Measurements from ENCODE around the gene ADCY9.
"Not testable (repeated sequence)": the region's sequence is repeated elsewhere in the genome, so short reads cannot be mapped to it uniquely, and the experiment has no call there.

Gene ADCY9

GRCh38 chr16:4038448-4038847, 77.8 kb downstream of the ADCY9 start:
- no peaks in the 10 kb centered on the region for H3K27me3 ChIP-seq (ENCODE audit: control insufficient read depth, insufficient read depth, low read length)
- H3K4me1 ChIP-seq (ENCODE audit: control insufficient read depth, insufficient read depth, low read length), result no peaks in the 10 kb centered on the region
- H3K4me2 ChIP-seq (ENCODE audit: low read length), result no peak overlapping the region
- H3K36me3 ChIP-seq (ENCODE audit: insufficient read depth, low read length), result no peaks in the 10 kb centered on the region
- no peak overlapping the region for H3K9ac ChIP-seq (ENCODE audit: low read depth, low read length)
- no peaks in the 10 kb centered on the region for H3K9me3 ChIP-seq (replicated peaks; ENCODE audit: low read length)
- no peak overlapping the region for H3K4me3 ChIP-seq (ENCODE audit: low read length)

GRCh38 chr16:4036952-4037351, 79.3 kb downstream of the ADCY9 start:
- not testable (repeated sequence) for H3K4me1 ChIP-seq (ENCODE audit: control insufficient read depth, insufficient read depth, low read length); H3K27me3 ChIP-seq (ENCODE audit: control insufficient read depth, insufficient read depth, low read length); H3K9me3 ChIP-seq (replicated peaks; ENCODE audit: low read length); H3K36me3 ChIP-seq (ENCODE audit: insufficient read depth, low read length); H3K4me2 ChIP-seq (ENCODE audit: low read length); H3K4me3 ChIP-seq (ENCODE audit: low read length); H3K9ac ChIP-seq (ENCODE audit: low read depth, low read length)

- no peaks in the 10 kb centered on the region for H3K27me3 ChIP-seq (ENCODE audit: control insufficient read depth, insufficient read depth, low read length)
- H3K36me3 ChIP-seq (ENCODE audit: insufficient read depth, low read length), result no peaks in the 10 kb centered on the region
- peaks cover 6% of the 10 kb centered on the region for H3K4me1 ChIP-seq (ENCODE audit: control insufficient read depth, insufficient read depth, low read length)
- no peak overlapping the region for H3K4me2 ChIP-seq (ENCODE audit: low read length)
- H3K9ac ChIP-seq (ENCODE audit: low read depth, low read length), result no peak overlapping the region
- no peaks in the 10 kb centered on the region for H3K9me3 ChIP-seq (replicated peaks; ENCODE audit: low read length)
- no peak overlapping the region for H3K4me3 ChIP-seq (ENCODE audit: low read length)
These were observed 81.3 kb downstream of the ADCY9 start for GRCh38 chr16:4034963-4035362.

GRCh38 chr16:4033951-4034350, 82.3 kb downstream of the ADCY9 start:
- no peak overlapping the region for H3K4me2 ChIP-seq (ENCODE audit: low read length)
- peaks cover 6% of the 10 kb centered on the region for H3K4me1 ChIP-seq (ENCODE audit: control insufficient read depth, insufficient read depth, low read length)
- no peak overlapping the region for H3K9ac ChIP-seq (ENCODE audit: low read depth, low read length)
- no peaks in the 10 kb centered on the region for H3K27me3 ChIP-seq (ENCODE audit: control insufficient read depth, insufficient read depth, low read length)
- H3K36me3 ChIP-seq (ENCODE audit: insufficient read depth, low read length), result no peaks in the 10 kb centered on the region
- H3K9me3 ChIP-seq (replicated peaks; ENCODE audit: low read length), result no peaks in the 10 kb centered on the region
- no peak overlapping the region for H3K4me3 ChIP-seq (ENCODE audit: low read length)

DNA sequence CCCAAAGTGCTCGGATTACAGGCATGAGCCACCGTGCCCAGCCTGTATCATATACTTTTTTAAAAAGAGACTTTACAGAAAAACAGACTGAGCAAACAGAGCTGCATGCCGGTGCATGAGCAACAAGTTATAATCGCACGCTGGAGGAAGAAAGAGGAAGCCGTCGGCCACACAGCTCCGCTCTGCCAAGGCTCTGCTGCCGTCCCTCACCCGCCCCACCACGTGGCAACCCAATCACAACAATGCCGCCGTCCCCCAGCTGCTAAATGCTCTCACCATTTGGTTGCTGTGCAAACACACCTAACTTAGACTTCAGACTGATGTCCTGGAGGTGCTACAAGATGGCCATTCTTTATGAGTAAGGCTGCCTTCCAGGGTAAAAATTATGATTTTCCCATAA, 83.5 kb downstream of the ADCY9 start:
- peaks cover 6% of the 10 kb centered on the region for H3K4me1 ChIP-seq (ENCODE audit: control insufficient read depth, insufficient read depth, low read length)
- H3K4me3 ChIP-seq (ENCODE audit: low read length), result peak overlapping the region; percentile 47
- no peaks in the 10 kb centered on the region for H3K27me3 ChIP-seq (ENCODE audit: control insufficient read depth, insufficient read depth, low read length)
- no peak overlapping the region for H3K9ac ChIP-seq (ENCODE audit: low read depth, low read length)
- no peaks in the 10 kb centered on the region for H3K9me3 ChIP-seq (replicated peaks; ENCODE audit: low read length)
- no peaks in the 10 kb centered on the region for H3K36me3 ChIP-seq (ENCODE audit: insufficient read depth, low read length)
- peak overlapping the region; percentile 58 for H3K4me2 ChIP-seq (ENCODE audit: low read length)

DNA sequence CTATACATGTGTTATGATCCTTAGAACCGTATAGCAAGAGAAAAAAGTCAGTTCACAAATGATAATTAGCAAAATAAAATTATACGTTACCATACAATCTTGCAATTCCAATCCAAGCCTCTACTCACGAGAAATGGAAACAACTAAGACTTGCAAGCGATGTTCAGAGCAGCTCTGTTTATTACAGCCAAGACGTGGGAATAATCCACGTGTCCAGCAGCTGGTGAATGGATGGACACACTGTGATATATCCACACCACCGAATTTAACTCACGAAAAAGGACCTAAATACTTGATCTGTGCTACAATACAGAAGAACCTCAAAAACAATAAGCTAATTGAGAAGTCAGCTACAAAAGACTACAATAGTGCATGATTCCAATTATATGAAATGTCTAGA, 88.1 kb downstream of the ADCY9 start:
- Histone ChIP-seq H3K4me3 (ENCODE audit: low read length) (no peak overlapping the region), H3K9ac (ENCODE audit: low read depth, low read length) (no peak overlapping the region), H3K36me3 (ENCODE audit: insufficient read depth, low read length) (no peaks in the 10 kb centered on the region), H3K27me3 (ENCODE audit: control insufficient read depth, insufficient read depth, low read length) (no peaks in the 10 kb centered on the region), H3K4me1 (ENCODE audit: control insufficient read depth, insufficient read depth, low read length) (peaks cover 6% of the 10 kb centered on the region), H3K4me2 (ENCODE audit: low read length) (no peak overlapping the region), H3K9me3 (replicated peaks; ENCODE audit: low read length) (no peaks in the 10 kb centered on the region)

GRCh38 chr16:4026854-4027253, 89.4 kb downstream of the ADCY9 start:
- no peaks in the 10 kb centered on the region for H3K36me3 ChIP-seq (ENCODE audit: insufficient read depth, low read length)
- no peak overlapping the region for H3K4me2 ChIP-seq (ENCODE audit: low read length)
- no peaks in the 10 kb centered on the region for H3K4me1 ChIP-seq (ENCODE audit: control insufficient read depth, insufficient read depth, low read length)
- H3K9me3 ChIP-seq (replicated peaks; ENCODE audit: low read length), result no peaks in the 10 kb centered on the region
- H3K4me3 ChIP-seq (ENCODE audit: low read length), result no peak overlapping the region
- no peak overlapping the region for H3K9ac ChIP-seq (ENCODE audit: low read depth, low read length)
- no peaks in the 10 kb centered on the region for H3K27me3 ChIP-seq (ENCODE audit: control insufficient read depth, insufficient read depth, low read length)

GRCh38 chr16:4025428-4025827, 90.8 kb downstream of the ADCY9 start:
- H3K36me3 ChIP-seq (ENCODE audit: insufficient read depth, low read length), result no peaks in the 10 kb centered on the region
- no peaks in the 10 kb centered on the region for H3K4me1 ChIP-seq (ENCODE audit: control insufficient read depth, insufficient read depth, low read length)
- H3K4me3 ChIP-seq (ENCODE audit: low read length), result no peak overlapping the region
- H3K27me3 ChIP-seq (ENCODE audit: control insufficient read depth, insufficient read depth, low read length), result no peaks in the 10 kb centered on the region
- no peaks in the 10 kb centered on the region for H3K9me3 ChIP-seq (replicated peaks; ENCODE audit: low read length)
- H3K9ac ChIP-seq (ENCODE audit: low read depth, low read length), result no peak overlapping the region
- no peak overlapping the region for H3K4me2 ChIP-seq (ENCODE audit: low read length)

DNA sequence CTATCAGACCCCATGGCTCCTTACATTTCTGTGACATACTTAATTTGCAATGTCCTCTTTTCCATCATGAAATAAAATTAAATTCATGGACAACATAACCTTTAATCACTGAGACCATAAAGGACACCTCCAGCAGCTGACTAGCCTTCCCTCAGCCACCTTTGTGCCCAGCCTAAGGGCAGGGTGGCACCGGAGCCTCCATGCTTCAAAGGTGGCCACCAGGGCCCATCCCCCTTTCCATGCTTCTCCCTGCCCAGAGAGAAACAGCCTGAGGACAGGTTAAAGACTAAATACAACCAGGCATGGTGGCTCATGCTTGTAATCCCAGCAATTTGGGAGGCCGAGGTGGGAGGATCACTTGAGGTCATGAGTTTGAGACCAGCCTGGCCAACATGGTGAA, 94.3 kb downstream of the ADCY9 start:
- Histone ChIP-seq H3K9me3 (replicated peaks; ENCODE audit: low read length) (no peaks in the 10 kb centered on the region), H3K4me2 (ENCODE audit: low read length) (no peak overlapping the region), H3K4me3 (ENCODE audit: low read length) (no peak overlapping the region), H3K4me1 (ENCODE audit: control insufficient read depth, insufficient read depth, low read length) (peaks cover 10% of the 10 kb centered on the region), H3K27me3 (ENCODE audit: control insufficient read depth, insufficient read depth, low read length) (no peaks in the 10 kb centered on the region), H3K9ac (ENCODE audit: low read depth, low read length) (no peak overlapping the region), H3K36me3 (ENCODE audit: insufficient read depth, low read length) (no peaks in the 10 kb centered on the region)

- no peaks in the 10 kb centered on the region for H3K9me3 ChIP-seq (replicated peaks; ENCODE audit: low read length)
- no peak overlapping the region for H3K4me3 ChIP-seq (ENCODE audit: low read length)
- no peak overlapping the region for H3K4me2 ChIP-seq (ENCODE audit: low read length)
- H3K36me3 ChIP-seq (ENCODE audit: insufficient read depth, low read length), result no peaks in the 10 kb centered on the region
- H3K9ac ChIP-seq (ENCODE audit: low read depth, low read length), result no peak overlapping the region
- H3K4me1 ChIP-seq (ENCODE audit: control insufficient read depth, insufficient read depth, low read length), result peaks cover 10% of the 10 kb centered on the region
- H3K27me3 ChIP-seq (ENCODE audit: control insufficient read depth, insufficient read depth, low read length), result no peaks in the 10 kb centered on the region
These were observed 95.0 kb downstream of the ADCY9 start for GRCh38 chr16:4021070-4021779.

DNA sequence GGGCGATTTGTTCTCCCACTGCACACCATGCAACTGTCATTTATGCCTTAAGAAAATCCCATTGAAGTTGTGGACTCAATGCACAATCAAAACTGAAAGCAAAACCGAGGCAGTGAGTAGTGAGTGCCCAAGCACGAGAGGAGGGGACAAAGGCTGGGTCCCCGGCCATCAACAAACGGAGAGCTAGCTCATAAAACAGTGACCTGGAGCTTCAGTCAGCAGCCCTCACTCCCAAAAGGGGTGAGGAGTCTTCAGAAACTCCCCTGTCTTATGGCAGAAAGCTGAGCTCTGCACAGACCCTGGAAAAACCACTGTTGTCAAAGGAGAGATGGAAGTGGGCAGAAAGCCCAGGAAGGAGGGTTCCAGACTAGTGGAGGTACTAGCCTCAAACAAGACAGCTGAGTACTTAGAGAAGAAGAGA, 96.9 kb downstream of the ADCY9 start:
- Histone ChIP-seq H3K4me3 (ENCODE audit: low read length) (peak overlapping the region; percentile 53), H3K4me1 (ENCODE audit: control insufficient read depth, insufficient read depth, low read length) (peaks cover 15% of the 10 kb centered on the region), H3K4me2 (ENCODE audit: low read length) (peak overlapping the region; percentile 58), H3K9me3 (replicated peaks; ENCODE audit: low read length) (no peaks in the 10 kb centered on the region), H3K9ac (ENCODE audit: low read depth, low read length) (no peak overlapping the region), H3K36me3 (ENCODE audit: insufficient read depth, low read length) (no peaks in the 10 kb centered on the region), H3K27me3 (ENCODE audit: control insufficient read depth, insufficient read depth, low read length) (no peaks in the 10 kb centered on the region)

GRCh38 chr16:4018391-4018790, 97.9 kb downstream of the ADCY9 start:
- Histone ChIP-seq H3K4me3 (ENCODE audit: low read length) (no peak overlapping the region), H3K4me2 (ENCODE audit: low read length) (peak overlapping the region; percentile 35), H3K9ac (ENCODE audit: low read depth, low read length) (no peak overlapping the region), H3K36me3 (ENCODE audit: insufficient read depth, low read length) (no peaks in the 10 kb centered on the region), H3K9me3 (replicated peaks; ENCODE audit: low read length) (no peaks in the 10 kb centered on the region), H3K4me1 (ENCODE audit: control insufficient read depth, insufficient read depth, low read length) (peaks cover 20% of the 10 kb centered on the region), H3K27me3 (ENCODE audit: control insufficient read depth, insufficient read depth, low read length) (no peaks in the 10 kb centered on the region)
